GM19035 (cell line): Measurements from ENCODE around the gene NKTR.
"Not testable (repeated sequence)": the region's sequence is repeated elsewhere in the genome, so short reads cannot be mapped to it uniquely, and the experiment has no call there.

Experiments used
- ATAC-seq: cut with Tn5 transposase; IDR thresholded peaks from one replicate; pipeline ENCODE4 v1.9.1; 2021; ENCODE audit not compliant: unreplicated experiment

NKTR gene

DNA sequence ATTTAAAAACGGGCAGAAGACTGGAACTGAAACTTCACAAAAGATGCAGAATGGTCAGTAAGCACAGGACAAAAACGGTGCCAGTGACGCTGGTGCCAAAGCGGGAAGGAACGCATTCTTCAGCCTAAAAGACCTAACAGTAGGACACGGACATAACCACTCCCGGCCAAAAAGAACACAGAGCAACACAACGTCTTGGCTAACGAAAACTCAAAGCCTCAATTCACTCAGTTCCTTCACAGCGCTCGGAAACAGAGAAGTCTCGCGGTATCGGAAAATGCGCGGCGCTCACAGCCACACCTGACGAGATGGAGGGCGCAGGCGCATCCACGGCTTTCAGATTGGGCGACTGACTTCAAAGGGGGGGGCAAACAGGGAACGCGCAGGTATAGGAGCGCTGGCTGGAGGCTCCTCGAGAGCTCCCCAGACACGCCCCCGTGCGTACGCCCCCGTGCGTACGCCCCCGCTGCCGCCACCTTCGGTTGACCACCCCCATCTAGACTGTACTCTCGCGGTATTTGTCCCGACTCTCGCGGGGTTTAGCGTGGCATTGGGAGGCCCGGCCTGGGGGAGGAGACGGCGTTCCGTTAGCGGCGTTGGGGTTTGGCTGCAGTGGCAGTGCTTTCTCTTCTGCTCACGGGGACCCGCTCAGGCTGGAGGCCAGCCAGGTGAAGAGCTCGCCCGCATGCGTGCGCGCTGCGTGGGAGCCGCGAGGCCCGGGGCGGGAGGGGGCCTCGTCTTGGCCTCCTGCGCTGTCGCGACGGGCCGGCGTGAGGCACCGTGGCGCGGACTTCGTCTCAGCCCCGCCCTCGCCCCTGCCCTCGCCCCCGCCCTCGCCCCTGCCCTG, at the start of gene NKTR:
TSS of gene NKTR (plus strand) at position 576 of the 847 bp plus-strand sequence. CDS start 321 bp downstream, outside the sequence.
- ATAC-seq = peak; percentile 82

DNA sequence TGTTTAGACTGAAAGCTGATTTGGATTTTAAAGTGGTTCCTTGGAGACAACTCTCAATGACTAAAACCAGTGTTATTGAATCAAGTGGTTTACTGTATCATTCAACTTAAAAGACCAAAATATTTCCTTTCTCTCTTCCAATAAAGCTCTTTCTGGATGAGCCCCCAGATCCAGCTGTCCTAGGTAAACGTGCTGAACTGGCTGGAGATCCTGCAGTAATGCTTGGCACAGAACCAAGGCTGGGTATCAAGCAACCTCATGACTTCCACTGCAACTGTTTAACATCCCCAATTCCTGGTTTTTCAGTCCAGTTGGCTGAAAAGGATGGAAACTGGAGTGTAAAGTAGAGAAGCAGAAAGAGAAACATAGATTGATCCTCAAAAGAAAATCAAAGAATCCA, 47.7 kb upstream of the NKTR start:
- ATAC-seq = no peak

DNA sequence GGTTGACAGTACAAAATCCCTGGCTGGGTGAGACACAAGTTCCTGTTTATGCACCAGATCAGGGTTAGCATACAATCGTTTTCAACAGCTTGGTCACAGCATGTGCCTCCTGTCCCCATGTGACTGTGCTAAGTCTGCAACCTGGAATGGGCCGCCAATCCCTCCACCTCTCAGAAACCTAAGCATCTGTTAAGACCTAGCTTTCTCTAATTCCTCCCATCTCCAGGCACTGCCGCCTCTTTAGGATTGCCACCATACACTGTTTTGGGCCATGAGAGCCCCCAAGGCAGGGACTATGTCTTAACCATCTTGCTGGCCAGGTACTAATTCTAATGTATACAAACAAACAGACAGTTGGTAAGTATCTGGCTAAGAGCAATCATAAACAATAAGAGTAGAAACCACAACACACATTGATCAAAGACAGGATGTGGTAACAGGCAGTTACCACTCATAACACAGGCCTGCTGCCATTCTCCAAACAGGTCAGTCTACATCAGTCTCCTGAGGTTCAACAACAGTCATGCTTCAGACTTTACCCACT, 44.3 kb upstream of the NKTR start:
- ATAC-seq = peak; percentile 73

DNA sequence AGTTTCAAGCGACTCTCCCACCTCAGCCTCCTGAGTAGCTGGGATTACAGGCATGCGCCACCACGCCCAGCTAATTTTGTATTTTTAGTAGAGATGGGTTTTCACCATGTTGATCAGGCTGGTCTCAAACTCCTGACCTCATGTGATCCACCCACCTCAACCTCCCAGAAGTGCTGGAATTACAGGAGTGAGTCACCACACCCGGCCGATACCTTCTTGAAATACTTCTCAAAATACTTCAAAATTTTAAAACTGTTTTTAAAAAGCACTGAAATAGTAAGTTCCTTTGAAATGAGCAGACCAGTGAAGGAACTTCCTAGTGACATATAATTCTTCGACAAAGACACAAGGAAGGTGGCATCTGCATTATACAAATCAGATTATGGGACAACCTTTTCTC, 43.7 kb upstream of the NKTR start:
- ATAC-seq = not testable (repeated sequence)

DNA sequence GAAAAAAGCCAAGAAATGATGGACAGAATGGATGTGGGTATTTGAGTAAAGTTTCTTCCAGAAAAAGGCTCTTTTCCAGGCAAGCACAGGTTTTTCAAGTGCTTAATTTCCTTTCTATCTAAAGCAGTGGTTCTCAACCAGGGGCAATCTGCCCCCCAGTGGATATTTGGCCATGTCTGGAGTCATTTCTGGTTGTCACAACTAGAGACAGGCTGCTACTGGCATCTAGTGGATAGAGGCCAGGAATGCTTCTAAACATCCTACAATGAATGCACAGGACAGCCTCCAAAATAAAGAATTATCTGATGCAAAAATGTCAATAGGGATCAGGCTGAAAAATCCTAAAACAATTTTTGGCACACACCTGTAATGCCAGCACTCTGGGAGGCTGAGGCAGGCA, 42.6 kb upstream of the NKTR start:
- ATAC-seq = no peak

DNA sequence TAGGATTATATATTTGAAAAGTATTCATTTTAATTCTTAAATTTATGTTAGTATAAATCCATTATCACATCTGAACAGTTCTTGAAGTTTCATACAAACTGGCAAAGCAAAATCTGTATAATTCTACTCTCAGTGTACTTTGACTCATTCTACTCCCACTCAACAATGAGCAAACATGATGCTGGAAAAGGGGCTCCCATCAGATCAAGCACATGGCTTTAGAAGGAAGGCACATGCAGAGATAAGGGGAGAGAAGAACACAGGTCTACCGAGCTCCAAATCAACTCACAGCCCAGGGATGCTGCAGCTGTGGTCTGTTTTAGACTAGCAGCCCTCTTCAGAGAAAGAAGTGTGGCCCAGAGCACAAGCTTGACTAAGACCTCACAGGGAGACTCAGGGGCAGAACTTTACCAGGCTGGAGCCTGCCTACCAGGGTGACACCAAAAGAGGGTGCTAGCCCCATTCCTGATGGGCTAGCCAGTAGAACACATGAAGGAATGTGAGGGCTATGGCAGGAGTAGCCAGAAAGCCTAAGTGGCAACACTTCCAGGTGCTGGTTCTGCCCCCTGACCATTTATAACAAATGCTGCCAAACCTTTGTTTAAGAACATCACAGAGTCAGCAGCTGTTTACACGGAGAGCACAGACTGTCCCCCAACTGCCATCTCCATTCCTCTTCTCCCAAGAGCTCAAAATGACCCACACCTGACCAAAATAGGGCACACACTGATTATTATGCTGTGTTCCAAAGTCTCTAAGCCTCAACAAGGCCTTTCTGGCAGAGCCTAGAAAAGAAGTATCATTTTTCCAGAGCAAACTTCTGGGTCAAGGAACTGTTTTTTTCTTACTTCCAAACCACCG, 38.2 kb upstream of the NKTR start:
- no peak for ATAC-seq

DNA sequence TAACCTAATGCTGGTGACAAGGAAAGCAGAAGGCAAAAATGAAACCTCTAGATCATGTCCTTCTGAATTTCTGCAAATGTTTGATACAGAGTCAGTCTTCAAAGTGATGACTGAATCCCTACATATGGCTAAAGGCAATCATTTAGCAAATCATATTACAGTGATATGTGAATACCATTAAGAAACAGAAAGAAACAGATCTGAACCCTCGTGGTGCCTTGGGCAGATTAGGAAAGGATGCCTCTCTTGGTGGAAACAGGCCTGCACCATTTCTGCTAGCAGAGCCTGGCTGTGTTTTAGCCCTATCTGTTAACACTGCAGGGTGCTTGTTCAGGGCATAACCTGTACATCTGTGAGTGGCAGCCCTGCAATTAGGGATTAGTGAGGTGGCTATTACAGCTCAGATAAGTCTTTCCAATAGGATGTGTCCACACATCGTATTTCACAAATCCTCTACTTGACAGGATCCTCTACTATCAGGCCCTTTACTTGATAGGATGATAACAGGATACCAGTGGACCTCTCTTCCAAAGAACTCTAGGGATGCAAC, 30.8 kb upstream of the NKTR start:
- ATAC-seq = no peak

DNA sequence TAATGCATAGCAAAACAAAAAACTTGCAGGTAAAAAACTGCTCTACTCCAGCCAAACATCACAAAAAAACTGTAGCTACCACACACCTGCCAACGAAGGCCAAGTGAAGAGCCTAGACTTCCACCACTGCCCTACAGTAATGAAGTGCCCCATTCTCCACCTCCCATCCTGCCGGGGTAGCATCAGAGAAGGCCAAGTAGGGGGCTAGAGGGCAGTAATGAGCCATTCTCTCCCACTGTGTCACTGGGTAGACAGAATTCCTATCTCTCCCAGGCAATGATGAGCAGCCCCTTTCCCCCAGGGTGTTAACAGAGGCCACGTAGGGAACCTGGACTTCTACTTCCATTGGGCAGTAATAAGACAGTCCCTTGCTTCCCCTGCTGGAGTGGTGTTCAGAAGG, 28.2 kb upstream of the NKTR start:
- ATAC-seq = no peak

DNA sequence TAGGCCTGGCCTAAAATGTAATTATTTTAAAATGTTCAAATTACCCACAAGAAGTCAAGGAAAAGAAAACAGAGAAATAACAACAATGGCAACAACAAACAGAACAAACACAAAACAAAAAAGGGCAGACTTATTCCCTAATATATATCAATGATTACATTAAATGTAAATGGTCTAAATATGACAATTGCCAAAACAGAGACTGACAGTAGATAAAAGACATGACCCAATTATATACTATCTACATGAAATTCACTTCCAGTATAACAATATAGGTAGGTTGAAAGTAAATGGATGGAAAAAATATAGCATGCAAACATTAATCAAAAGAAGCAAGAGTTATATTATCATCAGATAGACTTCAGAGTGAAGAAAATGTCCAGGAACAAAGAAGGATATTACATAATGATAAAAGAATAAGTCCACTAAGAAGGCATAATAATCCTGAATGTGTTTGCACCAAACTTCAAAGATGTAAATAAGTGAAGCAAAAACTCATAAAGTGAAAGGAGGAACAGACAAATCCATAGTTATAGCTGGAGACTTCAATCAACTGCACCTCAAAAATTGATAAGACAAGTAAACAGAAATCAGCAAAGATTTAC, 25.2 kb upstream of the NKTR start:
- ATAC-seq = no peak

DNA sequence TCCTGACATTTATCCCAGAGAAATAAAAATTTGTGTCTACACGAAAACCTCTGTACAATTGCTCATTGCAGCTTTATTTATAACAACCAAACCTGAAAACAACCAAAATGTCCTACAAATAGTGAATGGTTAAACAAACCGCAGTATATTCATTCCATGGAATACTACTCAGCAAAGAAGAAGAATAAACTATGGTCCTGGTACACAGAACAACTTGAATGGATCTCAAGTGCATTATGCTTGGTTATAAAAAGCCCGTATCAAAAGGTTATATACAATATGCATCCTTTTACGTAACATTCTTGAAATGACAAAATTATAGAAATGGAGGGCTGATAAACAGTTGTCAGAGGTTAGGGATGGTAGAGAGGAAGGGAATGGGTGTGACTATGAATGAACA, 22.4 kb upstream of the NKTR start:
- no peak for ATAC-seq

DNA sequence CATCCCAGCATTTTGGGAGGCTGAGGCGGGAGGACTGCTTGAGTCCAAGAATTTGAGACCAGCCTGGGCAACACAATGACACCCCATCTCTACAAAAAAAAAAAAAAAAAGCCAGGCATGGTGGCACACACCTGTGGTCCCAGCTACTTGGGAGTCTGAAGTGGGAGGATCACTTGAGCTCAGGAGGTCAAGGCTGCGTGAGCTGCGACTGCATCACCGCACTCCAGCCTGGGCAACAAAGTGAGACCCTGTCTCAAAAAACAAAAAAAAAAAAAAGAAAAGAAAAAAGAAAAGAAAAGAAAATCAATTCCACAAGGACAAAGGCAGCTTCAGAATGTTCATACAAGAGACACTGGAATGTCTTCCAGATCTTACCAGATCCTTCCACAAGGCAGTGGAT, 21.1 kb upstream of the NKTR start:
- ATAC-seq = not testable (repeated sequence)

DNA sequence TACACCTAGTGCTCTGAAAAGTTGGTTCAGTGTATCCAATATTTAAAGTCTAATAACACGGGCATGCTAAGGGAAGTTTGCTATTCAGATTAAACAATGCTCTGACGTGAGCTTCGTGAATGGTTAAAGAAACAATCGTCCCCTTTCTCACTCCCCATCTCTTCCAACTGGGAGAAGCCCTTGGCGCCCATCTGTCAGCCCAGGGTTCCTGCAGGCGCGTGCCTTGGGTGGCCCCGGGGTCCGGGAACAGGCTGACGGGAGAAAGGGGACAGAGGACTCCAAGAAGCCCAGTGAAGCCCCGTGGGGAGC, 19.1 kb upstream of the NKTR start:
- no peak for ATAC-seq

DNA sequence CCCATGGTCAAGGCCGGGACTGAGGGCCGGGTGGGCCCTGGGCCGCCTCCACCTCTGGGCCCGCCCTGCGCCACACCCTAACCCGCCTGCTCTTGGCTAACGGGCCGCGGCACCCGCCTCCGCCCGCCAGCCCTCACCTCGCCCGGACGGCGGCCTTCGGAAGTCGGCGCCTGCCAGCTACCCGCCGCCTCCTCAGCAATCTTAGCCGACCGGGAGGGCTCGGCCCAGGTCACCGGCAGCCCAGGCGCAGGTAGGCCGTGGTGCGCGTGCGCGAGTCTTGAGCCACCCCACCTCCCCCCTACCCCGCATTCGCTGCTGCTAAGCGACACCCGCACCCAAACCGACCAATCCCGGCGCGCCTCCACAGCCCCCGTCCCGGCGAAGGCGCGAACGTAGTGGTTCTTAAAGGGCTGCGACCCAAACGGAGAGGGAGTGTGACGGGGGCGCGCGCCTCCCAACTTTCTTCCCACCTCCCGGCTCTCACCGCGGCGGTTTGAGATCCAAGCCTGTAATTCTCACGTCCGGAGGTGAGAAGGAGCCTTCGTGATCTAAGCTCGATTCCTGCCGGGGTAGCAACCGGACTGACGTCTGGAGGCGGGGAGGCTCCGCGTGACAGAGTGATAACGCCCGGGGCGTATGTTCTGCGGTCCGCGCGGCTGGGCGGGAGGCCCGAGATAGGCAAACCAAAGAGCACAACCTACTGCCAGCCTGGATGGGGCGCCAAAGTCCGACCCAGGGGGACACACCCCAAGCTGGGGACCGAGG, 18.6 kb upstream of the NKTR start, which contains the start of gene SEC22C:
TSS of gene SEC22C (minus strand) at position 259 of the 765 bp plus-strand sequence. CDS start 12,921 bp downstream, outside the sequence.
- peak; percentile 94 for ATAC-seq

DNA sequence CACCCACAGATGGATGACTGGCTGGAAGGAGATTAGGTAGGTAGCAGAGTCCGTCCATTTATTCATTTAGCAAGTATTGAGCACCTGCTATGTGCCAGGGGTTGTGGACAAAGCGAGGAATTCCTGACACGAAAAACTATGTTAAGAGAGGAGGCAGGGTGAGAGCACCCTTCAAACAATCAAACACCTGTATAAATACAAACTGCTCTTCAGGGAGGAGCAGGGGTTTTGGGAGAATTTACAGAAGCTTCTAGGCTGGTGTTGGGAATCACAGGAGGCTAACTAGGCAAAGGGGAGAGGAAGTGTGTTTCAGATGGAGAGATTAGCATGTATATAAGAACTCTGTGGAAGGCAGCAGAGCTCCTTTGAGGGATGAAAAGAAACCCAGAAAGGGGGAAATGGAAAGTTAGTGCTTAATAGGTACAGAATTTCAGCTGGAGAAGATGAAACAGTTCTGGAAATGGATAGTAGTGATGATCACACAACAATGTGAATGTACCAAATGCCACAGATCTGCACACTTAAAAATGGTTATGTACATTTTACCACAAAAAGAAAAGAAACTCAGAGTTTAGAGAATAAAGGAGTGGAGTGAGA, 17.9 kb upstream of the NKTR start:
- ATAC-seq = no peak

DNA sequence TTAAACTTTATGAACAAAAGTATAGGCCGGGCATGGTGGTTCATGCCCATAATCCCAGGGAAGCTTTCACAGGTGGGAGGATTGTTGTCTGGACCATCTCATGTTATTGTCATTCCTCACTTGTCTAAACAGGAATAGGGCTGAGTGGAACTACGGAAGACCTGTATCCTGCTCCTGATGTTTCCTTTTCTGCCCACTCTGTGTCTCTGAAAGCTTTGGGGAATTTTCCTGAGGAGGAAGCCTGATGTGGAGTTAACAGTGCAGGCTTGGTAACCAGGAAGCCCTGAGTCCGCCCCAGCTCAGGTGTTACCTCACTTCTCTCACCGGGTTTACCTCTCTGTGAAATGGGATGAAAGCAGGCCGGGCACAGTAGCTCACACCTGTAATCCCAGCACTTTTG, 11.9 kb upstream of the NKTR start:
- no peak for ATAC-seq

DNA sequence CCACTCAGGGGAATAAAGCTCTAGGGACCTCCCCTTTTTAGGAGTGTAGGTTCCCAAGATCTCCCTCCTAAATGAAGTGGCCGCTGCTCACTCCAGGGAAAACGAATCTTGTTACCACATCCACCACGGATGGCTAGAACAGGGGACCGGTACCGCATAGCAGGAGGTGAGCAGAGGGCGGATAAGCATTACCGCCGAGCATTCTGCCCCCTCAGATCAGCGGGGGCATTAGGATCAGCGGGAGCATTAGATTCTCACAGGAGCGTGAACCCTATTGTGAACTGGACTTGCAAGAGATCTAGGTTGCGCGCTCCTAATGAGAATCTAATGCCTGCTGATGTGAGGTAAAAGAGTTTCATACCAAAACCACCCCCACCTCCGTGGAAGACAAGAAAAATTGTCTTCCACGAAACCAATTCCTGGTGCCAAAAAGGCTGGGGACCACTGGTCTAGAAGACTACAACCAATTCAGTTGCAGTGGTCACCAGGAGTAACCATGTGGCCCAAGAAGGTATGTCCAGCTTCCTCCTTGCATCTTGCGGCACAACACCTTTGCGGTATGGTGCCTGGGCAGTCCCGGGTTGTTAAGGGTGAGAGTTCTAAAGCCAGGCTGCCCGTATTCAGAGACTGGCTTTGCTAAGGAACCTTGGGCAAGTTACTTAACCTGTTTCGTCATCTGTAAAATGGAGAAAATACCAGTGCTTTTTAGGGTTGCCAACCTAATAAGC, 10.9 kb upstream of the NKTR start:
- ATAC-seq = no peak

DNA sequence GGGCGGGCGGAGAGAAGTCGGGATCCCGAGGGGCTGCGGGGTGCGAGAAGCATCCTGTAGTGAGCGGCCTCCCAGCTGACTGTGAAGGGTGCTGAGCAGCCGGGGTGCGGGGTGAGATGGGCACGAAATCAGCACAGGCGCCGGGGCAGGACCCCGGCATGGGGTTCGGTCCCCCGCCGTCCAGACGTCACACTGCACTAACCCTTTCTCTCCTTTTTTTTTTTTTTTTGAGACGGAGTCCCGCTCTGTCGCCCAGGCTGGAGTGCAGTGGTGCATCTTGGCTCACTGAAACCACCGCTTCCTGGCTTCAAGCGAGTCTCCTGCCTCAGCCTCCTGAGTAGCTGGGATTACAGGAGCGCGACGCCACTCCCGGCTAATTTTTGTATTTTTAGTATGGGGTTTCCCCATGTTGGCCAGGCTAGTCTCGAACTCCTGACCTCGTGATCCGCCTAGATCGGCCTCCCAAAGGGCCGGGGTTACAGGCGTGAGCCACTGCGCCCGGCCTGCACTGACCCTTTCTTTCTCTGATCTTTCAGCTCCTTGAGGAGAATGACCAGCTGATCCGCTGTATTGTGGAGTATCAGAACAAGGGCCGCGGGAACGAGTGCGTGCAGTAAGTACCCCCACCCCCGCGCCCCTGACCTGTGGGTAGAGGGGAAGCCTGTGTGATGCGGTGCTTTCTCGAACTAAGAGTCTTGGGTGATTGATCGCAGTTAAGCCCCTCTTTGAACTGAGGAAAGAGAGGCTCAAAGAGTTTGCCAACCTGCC, 9.3 kb upstream of the NKTR start:
- ATAC-seq = no peak

DNA sequence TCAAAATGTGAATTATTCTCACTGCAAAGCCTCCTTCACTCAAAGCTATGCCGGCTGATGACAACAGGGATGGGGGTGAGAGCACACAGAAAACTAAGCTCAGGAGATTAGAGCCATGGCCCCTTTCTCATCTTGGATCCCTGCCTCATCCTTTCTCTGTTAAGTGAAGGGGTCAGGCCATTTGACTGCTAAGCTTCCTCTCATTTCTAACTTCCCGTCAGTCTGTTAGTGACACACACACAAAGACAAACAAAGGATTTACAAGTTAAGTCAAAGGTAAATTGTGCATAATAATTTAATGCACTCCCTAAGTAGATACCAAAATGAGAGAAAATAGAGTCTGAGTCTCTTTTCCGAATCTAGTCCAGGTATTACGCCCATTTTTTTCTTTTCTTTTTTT, 8.7 kb upstream of the NKTR start:
- ATAC-seq = no peak

DNA sequence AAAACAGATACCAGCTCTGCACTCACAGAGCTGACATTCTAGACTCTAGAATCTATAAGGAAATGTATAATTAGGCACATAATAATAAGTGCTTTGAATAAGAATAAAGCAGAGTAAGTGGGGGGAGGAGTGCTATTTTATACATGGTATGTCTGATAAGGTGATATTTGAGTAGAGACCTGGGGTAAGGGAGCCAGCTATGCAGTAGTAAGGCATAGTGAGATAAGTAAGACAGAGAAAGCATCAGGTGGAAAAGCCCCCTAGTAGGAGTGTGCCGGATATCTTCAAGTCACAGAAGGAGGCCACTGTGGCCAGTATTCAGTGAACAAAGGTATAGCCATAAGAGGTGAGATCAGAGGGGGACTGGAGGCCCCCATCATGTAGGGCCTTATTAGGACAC, 6.9 kb upstream of the NKTR start:
- no peak for ATAC-seq
